Panc1 (cell line): ENCODE results near the gene SSBP2. TPM values are rescaled to one million over a fixed set of nuclear protein-coding genes. Genes with fewer than 3 reads are reported as not detected.

ENCODE experiments used
- ATAC-seq: fragments of 200-7000 bp; cut with Tn5 transposase; 2 replicates; pipeline ENCODE4 v1.9.1; 2020; ENCODE audit warnings: mild to moderate bottlenecking, moderate library complexity
- BruUV-seq: library from RNA; stranded (reverse); fragments of 400-500 nt; replicated peaks from 2 replicates; lab custom pipeline; 2021; lab: Mats Ljungman, UMichigan
- CTCF ChIA-PET: fragments of 300-600 bp; sonication (Branson Sonifier 250); formaldehyde crosslinking; loops from one replicate; lab custom pipeline; 2022; ENCODE audit warnings: antibody characterized with exemption; lab: Charles Lee
- POLR2A ChIA-PET: fragments of 300-600 bp; sonication (Branson Sonifier 250); formaldehyde crosslinking; loops from one replicate; lab custom pipeline; 2022; ENCODE audit warnings: antibody characterized with exemption; lab: Charles Lee
- DNase-seq: peaks from one replicate; pipeline ENCODE4 v3.0.0-alpha.2; 2010; ENCODE audit warnings: low read depth, low spot score
- H3K27ac ChIP-seq: 2 replicates; pipeline ENCODE4 v1.5.1; 2011; ENCODE audit warnings: mild to moderate bottlenecking, low read length, inconsistent platforms
- H3K27me3 ChIP-seq: fragments of 200-500 bp; sonication (Bioruptor generic); 2 replicates; pipeline ENCODE4 v1.6.0; 2014; ENCODE audit warnings: low read length, inconsistent platforms; ENCODE audit not compliant: control insufficient read depth, insufficient read depth
- H3K36me3 ChIP-seq: fragments of 200-500 bp; sonication (Bioruptor generic); 2 replicates; pipeline ENCODE4 v1.5.1; 2014; ENCODE audit warnings: inconsistent platforms, mild to moderate bottlenecking, low read length, moderate library complexity; ENCODE audit not compliant: control insufficient read depth, insufficient read depth
- H3K4me1 ChIP-seq: 2 replicates; pipeline ENCODE4 v1.5.1; 2011; ENCODE audit warnings: inconsistent platforms, mild to moderate bottlenecking, low read length, moderate library complexity; ENCODE audit not compliant: control insufficient read depth, insufficient read depth
- H3K4me3 ChIP-seq, 2 experiments: 2 replicates each; pipeline ENCODE4 v1.5.1; 2011 to 2012; ENCODE audit warnings: low read depth in 2 of 2, low read length in 2 of 2, mild to moderate bottlenecking in 2 of 2, inconsistent platforms in 1 of 2, moderate library complexity in 1 of 2
- H3K9me3 ChIP-seq: fragments of 200-500 bp; sonication (Bioruptor generic); 2 replicates; pipeline ENCODE4 v1.5.1; 2014; ENCODE audit warnings: low read depth, mild to moderate bottlenecking, inconsistent platforms, low read length, moderate library complexity; ENCODE audit not compliant: control insufficient read depth, insufficient read depth
- CTCF ChIP-seq: fragments of 450-650 bp; IDR thresholded peaks from 2 replicates; pipeline ENCODE4 v1.5.1; 2017; ENCODE audit warnings: mild to moderate bottlenecking
- POLR2AphosphoS5 ChIP-seq: IDR thresholded peaks from 2 replicates; pipeline ENCODE4 v1.6.1; 2012; ENCODE audit warnings: mild to moderate bottlenecking, low read depth, low read length, moderate library complexity
- REST ChIP-seq, 2 experiments: IDR thresholded peaks; 2 replicates each; pipeline ENCODE4 v1.6.1; 2011 to 2012; ENCODE audit warnings: low read depth in 2 of 2, control low read depth in 1 of 2, low read length in 1 of 2, mild to moderate bottlenecking in 1 of 2, moderate library complexity in 1 of 2; ENCODE audit not compliant: insufficient read depth in 1 of 2
- SIN3A ChIP-seq: IDR thresholded peaks from 2 replicates; pipeline ENCODE4 v1.6.1; 2012; ENCODE audit warnings: low read depth, mild to moderate bottlenecking, low read length, moderate library complexity, borderline replicate concordance; ENCODE audit not compliant: insufficient read depth
- TCF7L2 ChIP-seq: IDR thresholded peaks from 2 replicates; pipeline ENCODE4 v1.6.1; 2011; ENCODE audit warnings: mild to moderate bottlenecking, low read depth, low read length, inconsistent platforms
- in situ Hi-C: cut with HindIII; loops from 2 replicates; pipeline ENCODE4 v1.10.0; 2016; ENCODE audit warnings: low sequenced_read_pairs, low pct_unique_long_range_greater_than_20kb
- intact Hi-C: fragments of 100-400 bp; cut with micrococcal nuclease; formaldehyde crosslinking; loops from one replicate; pipeline ENCODE4 v1.10.0; 2022; ENCODE audit not compliant: unreplicated experiment
- total RNA-seq: library from RNA; stranded (reverse); gene quantifications from one replicate; pipeline ENCODE4 v1.2.1, GENCODE V29; 2021; ENCODE audit not compliant: unreplicated experiment

The SSBP2 gene
- total RNA-seq, 1 experiment from 2014 or later = 16.3 TPM

- H3K27me3 ChIP-seq = no peaks in the 10 kb centered on the region
- H3K27ac ChIP-seq = no peak overlapping the region
- no peaks in the 10 kb centered on the region for H3K9me3 ChIP-seq
- no peak for ATAC-seq
- no peak overlapping the region for H3K4me3 ChIP-seq
- TF ChIP-seq SIN3A (no peak), REST (IDR thresholded peaks at IDR 0.05; ENCODE audit: insufficient read depth in 1 of 2, low read depth in 2 of 2, low read length in 1 of 2) (no peak)
- H3K36me3 ChIP-seq = no peaks in the 10 kb centered on the region; the same call in 1 of the 2 replicates
- ChIA-PET CTCF (no interaction called here), POLR2A (no interaction called here)
- intact Hi-C loops (no loop called here), in situ Hi-C loops (no loop called here)
- BruUV-seq = no TSS peak
- DNase-seq = no peak
- H3K4me1 ChIP-seq = no peaks in the 10 kb centered on the region
Observed at GRCh38 chr5:81642210-81642609, 108.7 kb downstream of the SSBP2 start.

GRCh38 chr5:81639556-81639955 lies 111.3 kb downstream of the SSBP2 start:
- H3K27me3 ChIP-seq = no peaks in the 10 kb centered on the region
- H3K27ac ChIP-seq = no peak overlapping the region
- TF ChIP-seq SIN3A = no peak
- no peak for TF ChIP-seq TCF7L2
- TF ChIP-seq POLR2AphosphoS5 = no peak
- TF ChIP-seq REST (IDR thresholded peaks at IDR 0.05; ENCODE audit: insufficient read depth in 1 of 2, low read depth in 2 of 2, low read length in 1 of 2) = no peak
- TF ChIP-seq CTCF = no peak
- CTCF ChIA-PET = no interaction called here
- BruUV-seq = no TSS peak
- POLR2A ChIA-PET = no interaction called here
- intact Hi-C loops = no loop called here
- DNase-seq (no peak), ATAC-seq (no peak)
- no peaks in the 10 kb centered on the region; the same call in 1 of the 2 replicates for H3K36me3 ChIP-seq
- H3K4me3 ChIP-seq = no peak overlapping the region
- H3K4me1 ChIP-seq = no peaks in the 10 kb centered on the region
- in situ Hi-C loops = no loop called here
- no peaks in the 10 kb centered on the region for H3K9me3 ChIP-seq
